Mesendoderm (in vitro differentiated cells): ENCODE results near the gene GHITM.
"Not testable (repeated sequence)": the region's sequence is repeated elsewhere in the genome, so short reads cannot be mapped to it uniquely, and the experiment has no call there.

ENCODE experiments used
- DNase-seq: peaks from one replicate; pipeline ENCODE4 v3.0.0; 2013
- H2AK5ac ChIP-seq: 2 replicates; pipeline ENCODE4 v1.6.1; 2013; ENCODE audit warnings: low read length, inconsistent platforms
- H2BK120ac ChIP-seq: 2 replicates; pipeline ENCODE4 v1.6.1; 2013; ENCODE audit warnings: low read depth, mild to moderate bottlenecking, low read length, moderate library complexity, mixed read lengths
- H2BK15ac ChIP-seq: replicated peaks from 2 replicates; pipeline ENCODE4 v1.6.1; 2013; ENCODE audit warnings: low read depth, mild to moderate bottlenecking, moderate library complexity
- H2BK5ac ChIP-seq: 2 replicates; pipeline ENCODE4 v1.6.1; 2013; ENCODE audit warnings: low read length, inconsistent platforms
- H3K18ac ChIP-seq: 2 replicates; pipeline ENCODE4 v1.6.1; 2013; ENCODE audit warnings: mild to moderate bottlenecking, low read length, mixed read lengths
- H3K23ac ChIP-seq: one replicate; pipeline ENCODE4 v1.6.1; 2013; ENCODE audit warnings: low read length
- H3K27ac ChIP-seq: 2 replicates; pipeline ENCODE4 v1.5.1; 2013; ENCODE audit warnings: low read depth, mild to moderate bottlenecking, inconsistent platforms, low read length, moderate library complexity
- H3K27me3 ChIP-seq: 2 replicates; pipeline ENCODE4 v1.6.1; 2013; ENCODE audit warnings: low read length, control low read depth, mild to moderate bottlenecking, inconsistent platforms; ENCODE audit not compliant: insufficient read depth, poor library complexity
- H3K36me3 ChIP-seq: 2 replicates; pipeline ENCODE4 v1.6.1; 2013; ENCODE audit warnings: low read length, inconsistent platforms; ENCODE audit not compliant: control insufficient read depth, insufficient read depth
- H3K4ac ChIP-seq: one replicate; pipeline ENCODE4 v1.6.1; 2013; ENCODE audit warnings: low read depth, mild to moderate bottlenecking, low read length, moderate library complexity
- H3K4me1 ChIP-seq: 2 replicates; pipeline ENCODE4 v1.6.1; 2013; ENCODE audit warnings: low read depth, low read length, inconsistent platforms; ENCODE audit not compliant: control insufficient read depth
- H3K4me2 ChIP-seq: 2 replicates; pipeline ENCODE4 v1.6.1; 2013; ENCODE audit warnings: low read length
- H3K4me3 ChIP-seq: 2 replicates; pipeline ENCODE4 v1.5.1; 2013; ENCODE audit warnings: mild to moderate bottlenecking, low read length
- H3K56ac ChIP-seq: one replicate; pipeline ENCODE4 v1.6.1; 2013; ENCODE audit warnings: low read length
- H3K79me1 ChIP-seq: 2 replicates; pipeline ENCODE4 v1.6.1; 2013; ENCODE audit warnings: low read length, inconsistent platforms
- H3K79me2 ChIP-seq: 2 replicates; pipeline ENCODE4 v1.6.1; 2013; ENCODE audit warnings: mild to moderate bottlenecking, low read length; ENCODE audit not compliant: control insufficient read depth, insufficient read depth
- H3K9ac ChIP-seq: 2 replicates; pipeline ENCODE4 v1.6.1; 2013; ENCODE audit warnings: low read length, inconsistent platforms
- H4K5ac ChIP-seq: one replicate; pipeline ENCODE4 v1.6.1; 2013; ENCODE audit warnings: low read length
- H4K8ac ChIP-seq: one replicate; pipeline ENCODE4 v1.6.1; 2013; ENCODE audit warnings: low read depth, mild to moderate bottlenecking, control low read depth, low read length, moderate library complexity
- WGBS: extraction: QIAGEN DNeasy Blood & Tissue Kit; methylation state at CpG from one replicate; pipeline ENCODE4 v1.1.7; 2013; ENCODE audit warnings: low lambda C conversion rate, missing lambda C conversion rate; ENCODE audit not compliant: insufficient coverage; ENCODE audit errors: extremely low coverage; 5-methylcytosine and 5-hydroxymethylcytosine counted together

GHITM gene

GRCh38 chr10:84167289-84167653 lies 28.0 kb downstream of the GHITM start:
- H3K4me3 ChIP-seq, H3K4me1 ChIP-seq: not testable (repeated sequence)
- no CpG with 5 or more reads among the region's 2 CpGs for WGBS

GRCh38 chr10:84168382-84168781 lies 29.1 kb downstream of the GHITM start:
- not testable (repeated sequence) for H3K4me3 ChIP-seq, H3K4me2 ChIP-seq, H3K23ac ChIP-seq, H3K79me1 ChIP-seq, H3K79me2 ChIP-seq, H2AK5ac ChIP-seq, H3K18ac ChIP-seq, DNase-seq, H4K5ac ChIP-seq, H3K56ac ChIP-seq, H3K4me1 ChIP-seq, H3K4ac ChIP-seq, H3K27me3 ChIP-seq, H3K36me3 ChIP-seq, H3K9ac ChIP-seq, H2BK120ac ChIP-seq, H3K27ac ChIP-seq, H4K8ac ChIP-seq, H2BK5ac ChIP-seq, H2BK15ac ChIP-seq
- WGBS = no CpG with 5 or more reads among the region's 10 CpGs

More at GRCh38 chr10:84167289-84167653, 28.0 kb downstream of the GHITM start:
- H3K18ac ChIP-seq, H3K36me3 ChIP-seq, H3K27me3 ChIP-seq, H3K4me2 ChIP-seq, H3K9ac ChIP-seq, H3K4ac ChIP-seq, H4K8ac ChIP-seq, H3K79me1 ChIP-seq, H3K23ac ChIP-seq, H2BK15ac ChIP-seq, DNase-seq, H3K79me2 ChIP-seq, H3K56ac ChIP-seq, H2AK5ac ChIP-seq, H2BK5ac ChIP-seq, H2BK120ac ChIP-seq, H3K27ac ChIP-seq, H4K5ac ChIP-seq: not testable (repeated sequence)

GRCh38 chr10:84171237-84171636 lies 31.9 kb downstream of the GHITM start:
- not testable (repeated sequence) for H3K79me1 ChIP-seq, H4K5ac ChIP-seq, H3K4me3 ChIP-seq, H3K27me3 ChIP-seq, H3K56ac ChIP-seq, H2BK120ac ChIP-seq, H3K18ac ChIP-seq, H2AK5ac ChIP-seq, H3K4me1 ChIP-seq, H2BK15ac ChIP-seq, H3K9ac ChIP-seq, H3K79me2 ChIP-seq, DNase-seq, H3K4ac ChIP-seq, H2BK5ac ChIP-seq, H3K4me2 ChIP-seq, H3K27ac ChIP-seq, H4K8ac ChIP-seq, H3K36me3 ChIP-seq
- WGBS = no CpG with 5 or more reads among the region's 2 CpGs
- H3K23ac ChIP-seq = peak overlapping the region; percentile 45

GRCh38 chr10:84171700-84172466 lies 32.6 kb downstream of the GHITM start:
- not testable (repeated sequence) for H3K79me1 ChIP-seq, H3K4ac ChIP-seq, H3K56ac ChIP-seq, H3K9ac ChIP-seq, H2BK15ac ChIP-seq, H3K4me1 ChIP-seq, H3K4me3 ChIP-seq, H3K27me3 ChIP-seq, H4K5ac ChIP-seq, H3K4me2 ChIP-seq, H3K27ac ChIP-seq, H2AK5ac ChIP-seq, H3K18ac ChIP-seq, H3K79me2 ChIP-seq, H2BK120ac ChIP-seq, H3K36me3 ChIP-seq, H4K8ac ChIP-seq, H2BK5ac ChIP-seq, DNase-seq
- WGBS = no CpG with 5 or more reads among the region's 21 CpGs
- H3K23ac ChIP-seq = peak overlapping the region; percentile 45

- Histone ChIP-seq H3K18ac (no peak overlapping the region), H3K27me3 (no peaks in the 10 kb centered on the region), H3K9ac (no peak overlapping the region), H2BK5ac (no peak overlapping the region), H3K79me2 (no peaks in the 10 kb centered on the region), H3K23ac (peak overlapping the region; percentile 89), H3K36me3 (no peaks in the 10 kb centered on the region), H2AK5ac (no peak overlapping the region), H4K5ac (no peak overlapping the region), H2BK15ac (no peak overlapping the region), H2BK120ac (no peak overlapping the region), H3K56ac (no peak overlapping the region), H3K4me2 (no peak overlapping the region), H3K4ac (no peak overlapping the region), H3K79me1 (no peaks in the 10 kb centered on the region), H4K8ac (no peak overlapping the region), H3K4me1 (no peaks in the 10 kb centered on the region), H3K4me3 (no peak overlapping the region), H3K27ac (no peak overlapping the region)
- no peak for DNase-seq
- WGBS = no CpG with 5 or more reads among the region's 9 CpGs
These were observed 33.4 kb downstream of the GHITM start for GRCh38 chr10:84172467-84173356.
